Astrocyte (in vitro differentiated cells and primary cell): Measurements from ENCODE around the gene RNF6. TPM values are rescaled to one million over a fixed set of nuclear protein-coding genes. Genes with fewer than 3 reads are reported as not detected.

Experiments
- DNase-seq: peaks from one replicate; pipeline ENCODE4 v3.0.0-alpha.2; 2010; ENCODE audit warnings: low read depth
- FAIRE-seq: peaks from 2 replicates; lab custom pipeline; 2011; peaks lifted over from hg19 to GRCh38; lab: Jason Lieb, UNC
- H2AFZ ChIP-seq: 2 replicates; pipeline ENCODE4 v1.6.0; 2012; ENCODE audit warnings: low read depth, low read length, inconsistent platforms
- H3K27ac ChIP-seq: 2 replicates; pipeline ENCODE4 v1.5.1; 2011; ENCODE audit warnings: low read depth, low read length, inconsistent platforms
- H3K27me3 ChIP-seq: 2 replicates; pipeline ENCODE4 v1.6.0; 2011; ENCODE audit warnings: low read length, inconsistent platforms; ENCODE audit not compliant: insufficient read depth
- H3K36me3 ChIP-seq: 2 replicates; pipeline ENCODE4 v1.5.1; 2011; ENCODE audit warnings: low read length, inconsistent platforms; ENCODE audit not compliant: insufficient read depth
- H3K4me1 ChIP-seq: 2 replicates; pipeline ENCODE4 v1.5.1; 2011; ENCODE audit warnings: low read length, inconsistent platforms; ENCODE audit not compliant: insufficient read depth
- H3K4me2 ChIP-seq: 2 replicates; pipeline ENCODE4 v1.6.0; 2012; ENCODE audit warnings: low read length, inconsistent platforms
- H3K4me3 ChIP-seq: 2 replicates; pipeline ENCODE4 v1.5.1; 2011; ENCODE audit warnings: low read depth, mild to moderate bottlenecking, low read length, inconsistent platforms; ENCODE audit not compliant: insufficient read depth
- H3K79me2 ChIP-seq: 2 replicates; pipeline ENCODE4 v1.6.0; 2012; ENCODE audit warnings: mild to moderate bottlenecking, low read length, inconsistent platforms; ENCODE audit not compliant: insufficient read depth
- H3K9ac ChIP-seq: 2 replicates; pipeline ENCODE4 v1.6.0; 2012; ENCODE audit warnings: mild to moderate bottlenecking, low read length, inconsistent platforms
- H3K9me3 ChIP-seq: 2 replicates; pipeline ENCODE4 v1.5.1; 2012; ENCODE audit warnings: low read depth, mild to moderate bottlenecking, low read length, inconsistent platforms; ENCODE audit not compliant: insufficient read depth
- H4K20me1 ChIP-seq: 2 replicates; pipeline ENCODE4 v1.6.0; 2012; ENCODE audit warnings: low read length, inconsistent platforms; ENCODE audit not compliant: insufficient read depth
- H3K27ac Mint-ChIP-seq: one replicate; pipeline ENCODE4 v1.8.0; 2021; ENCODE audit warnings: mild to moderate bottlenecking, mixed read lengths; ENCODE audit not compliant: unreplicated experiment
- H3K27me3 Mint-ChIP-seq: one replicate; pipeline ENCODE4 v1.8.0; 2021; ENCODE audit warnings: low read depth, mixed read lengths; ENCODE audit not compliant: unreplicated experiment
- H3K36me3 Mint-ChIP-seq: one replicate; pipeline ENCODE4 v1.8.0; 2021; ENCODE audit warnings: low read depth, mixed read lengths; ENCODE audit not compliant: unreplicated experiment
- H3K4me1 Mint-ChIP-seq: one replicate; pipeline ENCODE4 v1.8.0; 2021; ENCODE audit warnings: low read depth, mixed read lengths; ENCODE audit not compliant: unreplicated experiment
- H3K4me3 Mint-ChIP-seq: one replicate; pipeline ENCODE4 v1.8.0; 2021; ENCODE audit warnings: mild to moderate bottlenecking, moderate library complexity, mixed read lengths; ENCODE audit not compliant: unreplicated experiment
- H3K9me3 Mint-ChIP-seq: one replicate; pipeline ENCODE4 v1.8.0; 2021; ENCODE audit warnings: mild to moderate bottlenecking, mixed read lengths; ENCODE audit not compliant: unreplicated experiment
- CTCF ChIP-seq: IDR thresholded peaks from 2 replicates; pipeline ENCODE4 v1.5.1; 2011; ENCODE audit warnings: low read depth, mild to moderate bottlenecking, inconsistent platforms, low read length, moderate library complexity; ENCODE audit not compliant: insufficient read depth
- EZH2 ChIP-seq: IDR thresholded peaks from 2 replicates; pipeline ENCODE4 v1.6.1; 2012; ENCODE audit warnings: mild to moderate bottlenecking, low read length, inconsistent platforms; ENCODE audit not compliant: insufficient read depth
- total RNA-seq: library from RNA; stranded (reverse); gene quantifications from 2 replicates; pipeline ENCODE4 v1.2.1, GENCODE V29; 2021

RNF6 gene
- total RNA-seq, 1 donor from 2014 or later = 51.7 TPM

GRCh38 chr13:26168237-26168814 is 53.8 kb downstream of the RNF6 start:
- peaks cover 7% of the 10 kb centered on the region for H3K4me1 Mint-ChIP-seq
- Histone ChIP-seq H4K20me1 (no peaks in the 10 kb centered on the region), H3K4me1 (no peaks in the 10 kb centered on the region), H3K27me3 (no peaks in the 10 kb centered on the region), H3K4me2 (no peak overlapping the region), H3K36me3 (no peaks in the 10 kb centered on the region), H3K9me3 (no peaks in the 10 kb centered on the region), H3K9ac (no peak overlapping the region), H3K4me3 (no peak overlapping the region), H2AFZ (no peak overlapping the region), H3K79me2 (no peaks in the 10 kb centered on the region), H3K27ac (no peak overlapping the region)
- FAIRE-seq = no peak
- no peak overlapping the region for H3K4me3 Mint-ChIP-seq
- no peak overlapping the region for H3K27ac Mint-ChIP-seq
- no peaks in the 10 kb centered on the region for H3K9me3 Mint-ChIP-seq
- no peaks in the 10 kb centered on the region for H3K36me3 Mint-ChIP-seq
- no peaks in the 10 kb centered on the region for H3K27me3 Mint-ChIP-seq
- DNase-seq = no peak
- no peak for TF ChIP-seq EZH2
- no peak for TF ChIP-seq CTCF

GRCh38 chr13:26163812-26164211 is 58.3 kb downstream of the RNF6 start:
- Histone ChIP-seq H4K20me1 (no peaks in the 10 kb centered on the region), H3K9me3 (no peaks in the 10 kb centered on the region), H3K79me2 (no peaks in the 10 kb centered on the region), H3K4me3 (no peak overlapping the region), H3K4me2 (no peak overlapping the region), H2AFZ (no peak overlapping the region), H3K4me1 (no peaks in the 10 kb centered on the region), H3K36me3 (no peaks in the 10 kb centered on the region), H3K27ac (no peak overlapping the region), H3K9ac (no peak overlapping the region), H3K27me3 (no peaks in the 10 kb centered on the region)
- Mint-ChIP-seq H3K4me3 (no peak overlapping the region), H3K27ac (no peak overlapping the region), H3K27me3 (no peaks in the 10 kb centered on the region), H3K36me3 (no peaks in the 10 kb centered on the region), H3K9me3 (no peaks in the 10 kb centered on the region), H3K4me1 (peaks cover 7% of the 10 kb centered on the region)
- no peak for TF ChIP-seq CTCF
- no peak for TF ChIP-seq EZH2
- DNase-seq (no peak), FAIRE-seq (no peak)

Other genes starting within 250 kb of the RNF6 start
- 5.5 and 6.0 TPM in 2 replicates for gene SHISA2, start 170.3 kb downstream of the RNF6 start, total RNA-seq
- gene CDK8, start 31.8 kb upstream of the RNF6 start, total RNA-seq = 27.4 and 32.4 TPM in 2 replicates